Right cardiac atrium (tissue), 5 donors: ENCODE data around the gene UMAD1. TPM values are rescaled to one million over a fixed set of nuclear protein-coding genes. Genes with fewer than 3 reads are reported as not detected.

Experiments used
- ATAC-seq, 2 donors: fragments of 200-7000 bp; cut with Tn5 transposase; one replicate each; pipeline versions ENCODE4 v1.8.0 to v1.9.1; 2020; ENCODE audit warnings: moderate library complexity in 2 of 2, mild to moderate bottlenecking in 1 of 2
- DNase-seq, 3 donors: peaks; one replicate each; pipeline ENCODE4 v3.0.0-alpha.2; 2020
- H3K27ac ChIP-seq: one replicate; pipeline ENCODE4 v1.5.1; 2013; ENCODE audit warnings: mild to moderate bottlenecking, low read length, control low read depth, moderate library complexity
- H3K27me3 ChIP-seq: one replicate; pipeline ENCODE4 v1.6.1; 2013; ENCODE audit not compliant: control insufficient read depth, insufficient read depth
- H3K4me1 ChIP-seq: one replicate; pipeline ENCODE4 v1.6.1; 2013; ENCODE audit warnings: low read length; ENCODE audit not compliant: control insufficient read depth, insufficient read depth
- H3K4me3 ChIP-seq: one replicate; pipeline ENCODE4 v1.5.1; 2013; ENCODE audit warnings: low read length, control low read depth
- H3K9me3 ChIP-seq: one replicate; pipeline ENCODE4 v1.6.1; 2013; ENCODE audit warnings: low read length; ENCODE audit not compliant: control insufficient read depth
- WGBS: extraction: QIAGEN DNeasy Blood & Tissue Kit; methylation state at CpG from one replicate; pipeline ENCODE4 v1.1.7; 2013; 5-methylcytosine and 5-hydroxymethylcytosine counted together
- intact Hi-C, 4 donors: fragments of 100-400 bp; cut with DNase I; formaldehyde crosslinking; loops; one replicate each; pipeline versions ENCODE4 v1.11.0 to v1.14.0; 2022 to 2023
- polyA plus RNA-seq: library from polyadenylated mRNA; stranded (reverse); fragments of 200-250 nt; gene quantifications from one replicate; pipeline ENCODE4 v1.2.3, GENCODE V29; 2013
- total RNA-seq, 4 donors: library from RNA; stranded (reverse); fragmentation: NEBNext Ultra II Directional; extraction: Animal tissue kit (Norgen Biotek cat#: 25700); gene quantifications; one replicate each; pipeline ENCODE4 v1.2.1, GENCODE V29; 2021
- donor health status: healthy with polysubstance abuse.
- donor health status: DM: no; HTN: yes; CAD: no.
- donor health status: DM: no; HTN: no; CAD: no.
- donor health status: DM: no; HTN: yes; CAD: no; lungs with severe emphysema.
- donor health status: DM: yes; HTN: yes; CAD: no.

The UMAD1 gene
- total and polyA plus RNA-seq, 5 donors = 8.0 to 14.6 (median 12.8) TPM

DNA sequence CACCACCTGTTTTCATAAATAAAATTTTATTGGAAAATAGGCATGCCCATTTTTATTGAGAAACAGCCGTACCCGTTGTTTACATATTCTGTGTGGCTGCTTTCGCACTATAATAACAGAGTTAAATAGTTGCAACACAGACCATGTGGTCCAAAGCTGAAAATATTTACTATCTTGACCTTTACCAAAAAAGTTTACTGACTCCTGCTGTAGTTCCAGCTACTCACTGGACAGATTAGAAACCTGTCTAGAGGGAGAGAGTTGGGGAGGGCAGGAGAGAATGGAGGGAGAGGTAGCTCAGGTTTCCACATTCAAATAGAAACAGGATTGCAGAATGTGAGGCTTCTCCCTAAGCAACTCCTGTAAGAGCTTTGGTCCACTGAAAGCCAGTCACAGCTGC, 273.0 kb downstream of the UMAD1 start:
- Histone ChIP-seq H3K9me3 (no peaks in the 10 kb centered on the region), H3K27ac (no peak overlapping the region), H3K4me1 (no peaks in the 10 kb centered on the region), H3K27me3 (no peaks in the 10 kb centered on the region), H3K4me3 (no peak overlapping the region)
- DNase-seq (no peak), ATAC-seq (no peak)
- intact Hi-C loops = no loop called here
- 96% methylated on average over 3 of the region's 3 CpGs for WGBS

GRCh38 chr7:7914547-7914946, 274.0 kb downstream of the UMAD1 start:
- 82% methylated on average over 2 of the region's 2 CpGs for WGBS
- H3K27ac ChIP-seq = no peak overlapping the region
- H3K4me1 ChIP-seq = no peaks in the 10 kb centered on the region
- no peaks in the 10 kb centered on the region for H3K27me3 ChIP-seq
- DNase-seq (no peak), ATAC-seq (no peak)
- intact Hi-C loops = no loop called here
- no peaks in the 10 kb centered on the region for H3K9me3 ChIP-seq
- no peak overlapping the region for H3K4me3 ChIP-seq

DNA sequence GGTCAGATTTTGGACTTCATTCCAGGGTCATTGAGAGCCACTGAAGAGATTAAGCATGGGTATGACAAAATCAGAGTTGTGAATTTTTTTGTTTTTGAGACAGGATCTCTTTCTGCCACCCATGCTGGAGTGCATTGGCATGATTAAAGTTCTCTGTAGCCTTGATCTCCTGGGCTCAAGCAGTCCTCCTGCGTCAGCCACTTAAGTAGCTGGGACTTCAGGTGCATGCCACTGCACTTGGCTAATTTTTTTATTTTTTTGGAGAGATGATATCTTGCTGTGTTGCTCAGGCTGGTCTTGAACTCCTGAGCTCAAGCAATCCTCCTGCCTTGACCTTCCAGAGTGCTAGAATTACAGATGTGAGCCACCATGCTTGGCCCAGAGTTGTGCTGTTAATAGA, 275.5 kb downstream of the UMAD1 start:
- Histone ChIP-seq H3K4me3 (no peak overlapping the region), H3K27me3 (no peaks in the 10 kb centered on the region), H3K9me3 (no peaks in the 10 kb centered on the region), H3K4me1 (no peaks in the 10 kb centered on the region), H3K27ac (no peak overlapping the region)
- no peak for ATAC-seq
- intact Hi-C loops = no loop called here
- 100% methylated on average over 1 of the region's 1 CpG for WGBS
- DNase-seq = no peak

- Histone ChIP-seq H3K27ac (no peak overlapping the region), H3K9me3 (no peaks in the 10 kb centered on the region), H3K4me1 (no peaks in the 10 kb centered on the region), H3K4me3 (no peak overlapping the region), H3K27me3 (no peaks in the 10 kb centered on the region)
- DNase-seq = no peak
- intact Hi-C loops = no loop called here
- ATAC-seq = no peak
- WGBS = 98% methylated on average over 1 of the region's 1 CpG
Measured at GRCh38 chr7:7917593-7917992, 277.0 kb downstream of the UMAD1 start.

DNA sequence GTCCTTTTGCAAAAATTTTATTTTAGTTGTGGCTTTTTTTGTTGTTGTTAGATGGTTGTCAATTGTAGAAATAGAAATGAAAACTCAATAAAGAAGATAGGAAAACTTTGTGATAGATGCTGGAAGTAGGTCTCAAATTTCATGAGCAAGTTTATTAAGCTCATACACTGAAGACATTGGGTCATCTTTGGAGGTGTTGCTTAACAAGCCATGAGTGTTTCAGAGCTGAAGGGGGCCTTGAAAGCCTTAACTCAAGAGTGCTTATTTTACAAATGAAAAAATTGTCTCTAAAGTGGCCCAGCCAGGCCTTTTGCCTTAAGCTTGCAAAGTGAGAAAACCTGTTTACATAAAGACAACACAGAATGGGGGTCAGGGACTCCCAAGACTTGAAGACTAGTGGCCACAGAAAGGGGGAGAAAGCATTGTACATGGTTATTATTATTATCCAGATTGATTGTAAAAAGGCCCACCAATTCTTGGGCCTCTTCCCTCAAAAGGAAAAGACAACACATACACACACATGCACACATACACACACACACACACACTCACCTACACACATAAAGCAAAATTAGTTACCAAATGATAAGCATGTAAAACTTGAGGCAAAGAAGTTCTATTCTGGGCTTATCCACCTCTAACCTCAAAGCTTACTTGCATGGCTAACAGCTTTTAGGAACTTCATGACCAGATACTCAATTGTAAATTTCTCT, 278.3 kb downstream of the UMAD1 start:
- intact Hi-C loops = no loop called here
- Histone ChIP-seq H3K4me3 (no peak overlapping the region), H3K27me3 (no peaks in the 10 kb centered on the region), H3K9me3 (no peaks in the 10 kb centered on the region), H3K27ac (no peak overlapping the region), H3K4me1 (no peaks in the 10 kb centered on the region)
- ATAC-seq (no peak), DNase-seq (no peak)

DNA sequence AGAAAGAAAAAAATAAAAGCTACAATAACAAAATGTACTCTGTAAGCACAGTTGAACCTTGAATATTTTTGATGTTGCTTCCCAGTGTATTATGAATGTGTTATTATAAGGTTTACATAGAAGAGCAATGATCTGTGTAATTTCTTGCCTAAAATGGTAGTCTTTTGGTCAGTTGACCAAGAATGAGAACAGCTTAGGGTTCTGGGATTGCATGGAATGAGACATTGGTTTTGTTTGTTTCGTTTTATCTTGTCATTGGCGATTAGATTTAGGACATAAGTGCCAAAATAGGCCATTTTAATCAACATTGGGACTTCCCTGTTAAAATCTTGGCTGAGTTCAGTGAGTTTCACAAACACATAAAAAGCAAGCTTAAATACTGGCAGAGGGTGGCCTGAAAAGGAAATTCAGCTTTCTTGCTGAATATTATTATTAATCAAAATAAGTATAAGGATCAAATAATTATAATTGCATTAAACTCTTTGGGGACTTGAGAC, 278.9 kb downstream of the UMAD1 start:
- no peak overlapping the region for H3K4me3 ChIP-seq
- H3K4me1 ChIP-seq = no peaks in the 10 kb centered on the region
- H3K27ac ChIP-seq = no peak overlapping the region
- no peak for DNase-seq
- ATAC-seq = no peak
- H3K9me3 ChIP-seq = no peaks in the 10 kb centered on the region
- intact Hi-C loops = no loop called here
- H3K27me3 ChIP-seq = no peaks in the 10 kb centered on the region
- 55% methylated on average over 2 of the region's 2 CpGs for WGBS

DNA sequence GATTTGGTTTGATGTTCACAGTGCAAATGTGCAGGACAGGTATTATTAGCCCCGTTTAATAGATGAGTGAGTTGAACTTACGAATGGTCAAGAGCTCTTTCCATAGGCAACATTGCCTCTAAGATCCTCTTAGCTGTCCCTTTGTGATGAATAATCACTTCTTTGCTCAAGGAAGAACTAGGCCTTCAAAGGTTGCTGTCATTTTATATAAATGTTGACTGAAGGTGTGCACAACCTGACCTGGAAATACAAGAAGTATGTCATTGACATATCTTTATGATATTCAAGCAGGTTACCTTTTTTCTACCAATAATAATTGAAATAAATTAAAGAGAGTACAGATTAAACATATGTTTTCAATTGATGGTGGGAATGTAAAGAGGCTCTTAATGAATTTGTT, 279.5 kb downstream of the UMAD1 start:
- WGBS = 72% methylated on average over 2 of the region's 2 CpGs
- no peaks in the 10 kb centered on the region for H3K9me3 ChIP-seq
- H3K27ac ChIP-seq = no peak overlapping the region
- H3K4me1 ChIP-seq = no peaks in the 10 kb centered on the region
- intact Hi-C loops = no loop called here
- H3K4me3 ChIP-seq = no peak overlapping the region
- DNase-seq (no peak), ATAC-seq (no peak)
- no peaks in the 10 kb centered on the region for H3K27me3 ChIP-seq

GRCh38 chr7:7920481-7920880, 279.9 kb downstream of the UMAD1 start:
- Histone ChIP-seq H3K27ac (no peak overlapping the region), H3K27me3 (no peaks in the 10 kb centered on the region), H3K4me1 (no peaks in the 10 kb centered on the region), H3K4me3 (no peak overlapping the region), H3K9me3 (no peaks in the 10 kb centered on the region)
- WGBS = 92% methylated on average over 3 of the region's 3 CpGs
- intact Hi-C loops = no loop called here
- DNase-seq = no peak
- no peak for ATAC-seq

DNA sequence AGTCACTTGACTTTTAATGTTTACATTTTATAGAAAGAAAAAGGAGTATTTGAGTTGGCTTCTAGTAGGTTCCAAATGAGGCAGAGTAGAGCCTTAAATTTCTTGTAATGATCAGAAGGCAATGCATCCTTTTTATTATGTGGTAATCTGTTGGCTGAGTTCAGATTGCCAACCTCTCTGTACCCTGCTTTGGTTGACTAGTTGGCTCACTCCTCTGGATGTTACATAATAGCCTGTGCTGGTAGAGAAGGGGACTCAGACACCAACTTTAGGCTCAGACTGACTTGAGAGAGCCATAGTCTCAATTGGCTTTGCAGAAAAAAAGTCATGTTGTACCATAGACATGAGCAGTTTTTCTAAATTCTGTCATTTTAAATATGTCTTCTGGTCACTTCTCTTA, 281.3 kb downstream of the UMAD1 start:
- DNase-seq (no peak), ATAC-seq (no peak)
- Histone ChIP-seq H3K27ac (no peak overlapping the region), H3K9me3 (no peaks in the 10 kb centered on the region), H3K4me1 (no peaks in the 10 kb centered on the region), H3K4me3 (no peak overlapping the region), H3K27me3 (no peaks in the 10 kb centered on the region)
- intact Hi-C loops = no loop called here

DNA sequence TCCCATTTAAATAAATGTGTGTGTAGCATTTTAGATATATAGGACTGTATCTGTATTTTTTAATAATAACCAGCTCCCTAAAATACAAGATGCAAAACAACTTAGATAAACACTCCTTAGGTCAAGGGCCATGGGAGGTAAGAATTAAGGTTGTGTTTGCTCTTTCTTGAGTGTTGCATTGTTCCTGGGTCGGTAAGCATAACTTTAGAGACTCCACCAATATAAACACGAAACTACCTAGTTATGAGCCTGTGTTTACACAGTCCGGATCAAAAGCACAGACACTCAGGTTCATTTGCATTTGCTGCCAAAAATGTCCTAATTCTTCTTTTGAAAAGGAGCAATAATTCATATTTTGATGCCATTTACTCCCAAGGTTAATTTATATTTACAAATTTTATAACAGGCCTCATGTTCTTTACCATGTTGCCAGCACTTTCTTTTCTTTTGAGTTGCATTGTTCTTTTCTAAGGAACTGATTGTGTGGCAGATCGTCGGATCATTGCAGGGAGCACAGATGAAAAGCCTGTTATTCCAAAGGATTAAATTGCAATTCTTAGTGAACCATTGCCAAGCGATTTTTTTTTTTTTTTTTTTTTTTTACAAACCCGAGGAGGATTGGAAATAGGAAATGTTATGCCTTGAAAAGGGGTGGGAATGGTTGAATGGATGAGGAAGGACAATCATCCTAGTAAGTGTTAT, 282.3 kb downstream of the UMAD1 start:
- DNase-seq (no peak), ATAC-seq (no peak)
- intact Hi-C loops = no loop called here
- Histone ChIP-seq H3K4me1 (no peaks in the 10 kb centered on the region), H3K27ac (no peak overlapping the region), H3K4me3 (no peak overlapping the region), H3K9me3 (no peaks in the 10 kb centered on the region), H3K27me3 (no peaks in the 10 kb centered on the region)
- 68% methylated on average over 7 of the region's 7 CpGs for WGBS

DNA sequence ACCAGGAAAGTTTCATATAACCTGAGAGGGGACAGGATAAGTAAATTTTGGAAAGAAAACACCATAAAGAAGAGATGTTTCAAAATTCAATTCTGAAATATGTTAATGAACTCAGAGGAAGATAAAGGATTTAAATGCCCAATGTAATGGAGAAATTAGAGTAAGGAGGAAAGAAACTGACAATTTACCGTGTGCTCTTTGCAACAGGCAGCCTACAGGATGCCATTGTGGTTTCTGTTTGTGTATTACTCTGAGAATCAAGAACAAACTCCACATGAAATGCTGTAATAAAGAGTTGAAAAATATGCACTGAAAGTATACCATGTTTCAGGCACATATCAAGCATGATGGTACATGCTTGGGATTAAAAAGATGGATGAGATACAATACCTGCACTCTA, 283.3 kb downstream of the UMAD1 start:
- Histone ChIP-seq H3K27me3 (no peaks in the 10 kb centered on the region), H3K4me1 (no peaks in the 10 kb centered on the region), H3K27ac (no peak overlapping the region), H3K4me3 (no peak overlapping the region), H3K9me3 (no peaks in the 10 kb centered on the region)
- ATAC-seq (no peak), DNase-seq (no peak)
- 58% methylated on average over 1 of the region's 1 CpG for WGBS
- intact Hi-C loops = no loop called here
